ENCODE measurements around the gene RAB39A.
A peak's percentile ranks its signal among the peaks of the same experiment; 100 is the strongest.

The RAB39A gene

DNA sequence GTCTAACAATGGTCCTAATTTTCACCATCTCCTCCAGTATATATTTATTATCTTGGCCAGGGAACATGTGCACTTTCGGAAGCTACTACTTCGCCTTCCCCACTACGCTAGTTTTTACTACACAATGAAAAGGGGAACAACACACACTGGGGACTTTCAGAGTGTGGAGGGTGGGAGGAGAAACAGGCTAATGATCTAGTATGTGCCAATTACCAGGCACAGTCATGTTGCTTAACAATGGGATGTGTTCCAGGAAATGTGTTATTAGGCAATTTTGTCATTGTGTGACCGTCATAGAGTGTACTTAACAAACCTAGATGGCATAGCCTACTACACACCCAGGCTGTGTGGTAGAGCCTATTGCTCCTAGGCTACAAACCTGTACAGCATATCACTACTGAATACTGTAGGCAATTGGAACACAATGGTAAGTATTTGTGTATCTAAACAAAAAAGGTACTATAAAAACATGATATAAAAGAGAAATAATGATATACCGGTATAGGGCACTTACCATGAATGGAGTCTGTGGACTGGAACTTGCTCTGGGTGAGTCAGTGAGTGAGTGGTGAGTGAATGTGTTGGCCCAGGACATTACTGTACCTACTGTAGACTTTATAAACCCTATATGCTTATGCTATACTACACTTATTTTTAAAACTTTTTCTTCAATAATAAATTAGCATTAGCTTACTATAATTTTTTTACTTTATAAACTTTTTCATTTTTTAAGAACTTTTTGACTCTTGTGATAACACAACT lies 60.3 kb downstream of the RAB39A start:
- no peak for DNase-seq (ENCODE audit: low spot score)
- TF ChIP-seq, protein P1, sequence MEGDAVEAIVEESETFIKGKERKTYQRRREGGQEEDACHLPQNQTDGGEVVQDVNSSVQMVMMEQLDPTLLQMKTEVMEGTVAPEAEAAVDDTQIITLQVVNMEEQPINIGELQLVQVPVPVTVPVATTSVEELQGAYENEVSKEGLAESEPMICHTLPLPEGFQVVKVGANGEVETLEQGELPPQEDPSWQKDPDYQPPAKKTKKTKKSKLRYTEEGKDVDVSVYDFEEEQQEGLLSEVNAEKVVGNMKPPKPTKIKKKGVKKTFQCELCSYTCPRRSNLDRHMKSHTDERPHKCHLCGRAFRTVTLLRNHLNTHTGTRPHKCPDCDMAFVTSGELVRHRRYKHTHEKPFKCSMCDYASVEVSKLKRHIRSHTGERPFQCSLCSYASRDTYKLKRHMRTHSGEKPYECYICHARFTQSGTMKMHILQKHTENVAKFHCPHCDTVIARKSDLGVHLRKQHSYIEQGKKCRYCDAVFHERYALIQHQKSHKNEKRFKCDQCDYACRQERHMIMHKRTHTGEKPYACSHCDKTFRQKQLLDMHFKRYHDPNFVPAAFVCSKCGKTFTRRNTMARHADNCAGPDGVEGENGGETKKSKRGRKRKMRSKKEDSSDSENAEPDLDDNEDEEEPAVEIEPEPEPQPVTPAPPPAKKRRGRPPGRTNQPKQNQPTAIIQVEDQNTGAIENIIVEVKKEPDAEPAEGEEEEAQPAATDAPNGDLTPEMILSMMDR (IDR thresholded peaks at IDR 0.05; ENCODE audit: extremely low read depth, insufficient read depth, missing control alignments) = no peak
- in situ Hi-C loops (cut with MboI; ENCODE audit: low pct_unique_long_range_greater_than_20kb, low sequenced_read_pairs, unreplicated experiment) = no loop called here

DNA sequence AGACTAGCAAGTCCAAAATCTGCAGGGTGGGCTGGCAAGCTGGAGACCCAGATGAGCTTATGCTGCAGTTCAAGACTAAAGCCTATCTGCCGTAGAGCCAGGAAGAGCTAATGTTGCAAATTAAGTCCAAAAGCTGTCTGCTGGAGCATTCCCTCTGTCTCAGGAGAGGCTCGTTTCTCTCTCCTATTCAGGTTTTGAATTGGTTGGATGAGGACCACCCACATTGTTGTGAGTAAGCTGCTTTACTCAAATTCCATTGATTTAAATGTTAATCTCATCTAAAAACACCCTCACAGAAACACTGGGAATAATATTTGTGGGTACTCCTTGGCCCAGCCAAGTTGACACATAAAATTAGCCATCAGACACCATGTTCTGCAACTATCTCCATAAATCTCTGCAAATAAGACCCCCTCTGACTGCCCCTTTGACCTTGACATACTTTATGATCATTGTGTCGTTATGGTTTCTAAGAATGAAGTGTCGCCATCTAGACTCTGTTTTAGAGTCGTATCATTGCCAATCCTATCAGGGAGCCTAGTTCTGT lies 63.7 kb downstream of the RAB39A start:
- no peak for DNase-seq (ENCODE audit: low spot score)
- TF ChIP-seq, protein P1 (IDR thresholded peaks at IDR 0.05; ENCODE audit: extremely low read depth, insufficient read depth, missing control alignments) = no peak
- in situ Hi-C loops (cut with MboI; ENCODE audit: low pct_unique_long_range_greater_than_20kb, low sequenced_read_pairs, unreplicated experiment) = no loop called here

GRCh38 chr11:107996006-107996776 lies 67.9 kb downstream of the RAB39A start:
- DNase-seq (ENCODE audit: low spot score) = no peak
- TF ChIP-seq, protein P1 (IDR thresholded peaks at IDR 0.05; ENCODE audit: extremely low read depth, insufficient read depth, missing control alignments) = no peak
- in situ Hi-C loops (cut with MboI; ENCODE audit: low pct_unique_long_range_greater_than_20kb, low sequenced_read_pairs, unreplicated experiment) = no loop called here

DNA sequence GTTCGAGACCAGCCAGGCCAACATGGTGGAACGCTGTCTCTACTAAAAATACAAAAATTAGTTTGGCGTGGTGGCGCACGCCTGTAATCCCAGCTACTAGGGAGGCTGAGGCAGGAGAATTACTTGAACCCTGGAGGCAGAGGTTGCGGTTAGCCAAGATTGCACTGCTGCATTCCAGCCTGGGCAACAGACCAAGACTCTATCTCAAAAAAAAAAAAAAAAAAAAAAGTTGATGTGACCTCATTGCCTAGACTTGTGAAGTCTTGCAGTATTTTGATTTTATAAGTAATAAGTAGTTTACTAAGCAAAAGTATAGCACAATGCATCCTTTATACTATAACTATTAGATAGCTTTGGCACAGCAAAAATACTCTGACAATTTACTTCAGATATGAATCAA lies 70.5 kb downstream of the RAB39A start:
- DNase-seq (ENCODE audit: low spot score) = no peak
- in situ Hi-C loops (cut with MboI; ENCODE audit: low pct_unique_long_range_greater_than_20kb, low sequenced_read_pairs, unreplicated experiment) = no loop called here
- TF ChIP-seq, protein P1 (IDR thresholded peaks at IDR 0.05; ENCODE audit: extremely low read depth, insufficient read depth, missing control alignments) = no peak

DNA sequence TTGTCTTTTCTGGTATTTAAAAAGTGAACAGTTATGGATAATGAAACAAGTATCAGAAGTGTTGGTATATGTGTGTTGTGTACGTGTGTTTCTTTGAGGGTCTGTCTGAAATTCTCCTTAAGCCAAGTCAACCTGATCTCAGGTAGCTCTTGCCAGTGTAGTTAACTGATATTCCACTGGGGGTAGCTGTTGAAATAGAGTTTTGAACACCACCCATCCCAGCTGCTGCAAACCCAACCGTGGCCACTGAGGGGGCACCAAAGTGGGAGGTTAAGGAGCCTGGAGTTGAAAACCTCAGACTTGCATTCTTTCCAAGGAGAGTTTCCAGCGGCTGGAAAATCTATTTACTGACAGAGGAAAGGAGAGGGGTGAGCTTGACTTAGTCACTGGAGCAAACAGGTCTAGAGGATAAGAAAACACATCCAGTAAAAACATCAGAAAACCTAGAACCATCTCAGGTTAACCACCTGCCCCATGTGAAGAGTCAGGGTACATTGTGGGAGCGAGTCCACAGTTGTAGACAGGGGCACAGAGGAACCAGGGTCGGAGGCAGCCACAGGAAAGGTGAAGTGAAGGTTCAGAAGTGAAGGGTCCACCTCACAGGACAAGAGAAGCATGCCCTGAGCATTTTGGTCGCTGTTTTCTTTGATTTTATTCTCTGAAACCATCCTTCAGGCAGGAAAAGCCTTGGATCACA lies 71.7 kb downstream of the RAB39A start:
- in situ Hi-C loops (cut with MboI; ENCODE audit: low pct_unique_long_range_greater_than_20kb, low sequenced_read_pairs, unreplicated experiment) = no loop called here
- DNase-seq (ENCODE audit: low spot score) = peak; percentile 76
- TF ChIP-seq, protein P1 (IDR thresholded peaks at IDR 0.05; ENCODE audit: extremely low read depth, insufficient read depth, missing control alignments) = peak; percentile 59

DNA sequence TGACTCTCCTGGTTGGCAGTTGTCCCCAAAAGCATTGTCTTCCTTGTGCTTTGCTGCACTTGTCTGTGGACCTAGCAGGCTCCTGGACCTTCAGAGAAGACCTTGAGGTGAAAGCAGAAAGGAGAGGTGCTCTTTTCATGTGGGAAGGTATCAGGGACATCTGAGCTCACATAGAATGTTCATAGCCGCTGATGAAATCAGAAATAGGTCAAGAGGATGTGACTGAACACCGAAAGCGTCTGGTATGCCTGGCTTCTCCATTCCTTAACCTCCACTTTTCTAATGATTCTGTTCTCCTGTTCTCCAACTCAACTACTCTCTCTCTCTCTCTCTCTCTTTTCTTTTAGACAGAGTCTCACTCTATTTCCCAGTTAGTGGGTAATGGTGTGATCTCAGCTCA lies 74.2 kb downstream of the RAB39A start:
- TF ChIP-seq, protein P1 (IDR thresholded peaks at IDR 0.05; ENCODE audit: extremely low read depth, insufficient read depth, missing control alignments) = no peak
- in situ Hi-C loops (cut with MboI; ENCODE audit: low pct_unique_long_range_greater_than_20kb, low sequenced_read_pairs, unreplicated experiment) = no loop called here
- no peak for DNase-seq (ENCODE audit: low spot score)

All from GM13977 (cell line).